Omental fat pad (tissue), 4 donors: ENCODE results near the gene MRGPRE. TPM values are rescaled to one million over a fixed set of nuclear protein-coding genes. Genes with fewer than 3 reads are reported as not detected.

Experiments
- ATAC-seq: fragments of 150-250 bp; one replicate; pipeline ENCODE4 v1.9.1; 2016; ENCODE audit warnings: mild to moderate bottlenecking, moderate library complexity; ENCODE audit not compliant: low FRiP score
- DNase-seq: peaks from one replicate; pipeline ENCODE4 v3.0.0-alpha.2; 2019; ENCODE audit warnings: low spot score
- CTCF ChIP-seq, 3 donors: fragments of 450-650 bp; IDR thresholded peaks; one replicate each; pipeline ENCODE4 v1.5.1; 2016 to 2017; ENCODE audit warnings: antibody characterized with exemption in 3 of 3, mild to moderate bottlenecking in 3 of 3, moderate library complexity in 2 of 3
- total RNA-seq, 4 donors: library from RNA; depleted of rRNA; stranded (reverse); fragments of >200 nt; gene quantifications; one replicate each; pipeline ENCODE4 v1.1.0, GENCODE V29; 2016

Gene MRGPRE
- total RNA-seq, 4 donors from 2014 or later = not detected

GRCh38 chr11:3195251-3196160 lies 36.7 kb downstream of the MRGPRE start:
- TF ChIP-seq CTCF (IDR thresholded peaks at IDR 0.05) = no peak
- no peak for DNase-seq
- ATAC-seq = no peak

GRCh38 chr11:3194016-3194816 lies 38.0 kb downstream of the MRGPRE start:
- ATAC-seq (no peak), DNase-seq (no peak)
- TF ChIP-seq CTCF (IDR thresholded peaks at IDR 0.05) = no peak

GRCh38 chr11:3193373-3194015 lies 38.7 kb downstream of the MRGPRE start:
- DNase-seq = no peak
- no peak for TF ChIP-seq CTCF (IDR thresholded peaks at IDR 0.05)

GRCh38 chr11:3192511-3193372 lies 39.5 kb downstream of the MRGPRE start:
- DNase-seq (no peak), ATAC-seq (no peak)
- no peak for TF ChIP-seq CTCF (IDR thresholded peaks at IDR 0.05)

More at GRCh38 chr11:3193373-3194015, 38.7 kb downstream of the MRGPRE start:
- no peak for ATAC-seq

GRCh38 chr11:3191586-3192324 lies 40.5 kb downstream of the MRGPRE start:
- DNase-seq (no peak), ATAC-seq (no peak)
- no peak for TF ChIP-seq CTCF (IDR thresholded peaks at IDR 0.05)
